RWPE2 (cell line): Measurements from ENCODE around the gene VANGL1.
A peak's percentile ranks its signal among the peaks of the same experiment; 100 is the strongest.

Source experiments
- ATAC-seq: fragments of 200-7000 bp; cut with Tn5 transposase; 3 replicates; pipeline ENCODE4 v1.9.1; 2021; ENCODE audit warnings: low read depth
- DNase-seq: peaks from one replicate; pipeline ENCODE4 v3.0.0-alpha.2; 2020; ENCODE audit warnings: low spot score
- H3K27ac ChIP-seq: fragments of 450-650 bp; 2 replicates; pipeline ENCODE4 v1.5.1; 2017; ENCODE audit warnings: mild to moderate bottlenecking; ENCODE audit not compliant: poor library complexity, severe bottlenecking
- H3K27me3 ChIP-seq: fragments of 250-450 bp; sonication (Bioruptor Pico); 2 replicates; pipeline ENCODE4 v1.5.1; 2021; ENCODE audit warnings: mild to moderate bottlenecking, moderate library complexity; ENCODE audit not compliant: insufficient read depth, poor library complexity, severe bottlenecking
- H3K36me3 ChIP-seq: fragments of 250-450 bp; sonication (Bioruptor Pico); 2 replicates; pipeline ENCODE4 v1.5.1; 2020; ENCODE audit warnings: low read depth, mild to moderate bottlenecking, moderate library complexity
- H3K4me1 ChIP-seq: fragments of 250-450 bp; sonication (Bioruptor Pico); 2 replicates; pipeline ENCODE4 v1.5.1; 2021; ENCODE audit warnings: mild to moderate bottlenecking, moderate library complexity; ENCODE audit not compliant: insufficient read depth, poor library complexity, severe bottlenecking
- H3K4me3 ChIP-seq: fragments of 250-450 bp; sonication (Bioruptor Pico); 2 replicates; pipeline ENCODE4 v1.5.1; 2021; ENCODE audit warnings: mild to moderate bottlenecking, moderate library complexity; ENCODE audit not compliant: severe bottlenecking
- H3K9me3 ChIP-seq: fragments of 250-450 bp; sonication (Bioruptor Pico); 2 replicates; pipeline ENCODE4 v1.5.1; 2021; ENCODE audit warnings: mild to moderate bottlenecking, moderate library complexity; ENCODE audit not compliant: severe bottlenecking
- CTCF ChIP-seq: fragments of 450-650 bp; IDR thresholded peaks from one replicate; pipeline ENCODE4 v1.5.1; 2017; ENCODE audit warnings: mild to moderate bottlenecking, moderate library complexity; ENCODE audit not compliant: poor library complexity, severe bottlenecking

Gene VANGL1

GRCh38 chr1:115654663-115655305 is 13.0 kb downstream of the VANGL1 start:
- ATAC-seq (peak; percentile 71), DNase-seq (no peak)
- Histone ChIP-seq H3K27ac (peak overlapping the region; percentile 70), H3K27me3 (no peaks in the 10 kb centered on the region), H3K9me3 (no peaks in the 10 kb centered on the region), H3K4me3 (no peak overlapping the region), H3K4me1 (peaks cover 16% of the 10 kb centered on the region), H3K36me3 (peaks cover 60% of the 10 kb centered on the region)
- TF ChIP-seq CTCF: no peak

- H3K27ac ChIP-seq: peak overlapping the region; percentile 70
- no peaks in the 10 kb centered on the region for H3K9me3 ChIP-seq
- DNase-seq: no peak
- peaks cover 16% of the 10 kb centered on the region for H3K4me1 ChIP-seq
- TF ChIP-seq CTCF: no peak
- peak; percentile 88 for ATAC-seq
- peaks cover 62% of the 10 kb centered on the region for H3K36me3 ChIP-seq
- H3K27me3 ChIP-seq: no peaks in the 10 kb centered on the region
- no peak overlapping the region for H3K4me3 ChIP-seq
These were observed 13.5 kb downstream of the VANGL1 start for GRCh38 chr1:115655306-115655663.

GRCh38 chr1:115655916-115656315 is 14.1 kb downstream of the VANGL1 start:
- Histone ChIP-seq H3K36me3 (peaks cover 65% of the 10 kb centered on the region), H3K27ac (peak overlapping the region; percentile 70), H3K9me3 (no peaks in the 10 kb centered on the region), H3K4me3 (no peak overlapping the region), H3K4me1 (peaks cover 16% of the 10 kb centered on the region), H3K27me3 (no peaks in the 10 kb centered on the region)
- no peak for TF ChIP-seq CTCF
- DNase-seq (no peak), ATAC-seq (no peak; the same call in 2 of the 3 replicates)

- TF ChIP-seq CTCF: no peak
- Histone ChIP-seq H3K27me3 (no peaks in the 10 kb centered on the region), H3K4me3 (no peak overlapping the region), H3K9me3 (no peaks in the 10 kb centered on the region), H3K36me3 (peaks cover 63% of the 10 kb centered on the region), H3K27ac (no peak overlapping the region), H3K4me1 (peaks cover 16% of the 10 kb centered on the region)
- ATAC-seq (no peak), DNase-seq (no peak)
These were observed 14.8 kb downstream of the VANGL1 start for GRCh38 chr1:115656461-115657077.

GRCh38 chr1:115658646-115659045 is 16.9 kb downstream of the VANGL1 start:
- DNase-seq (no peak), ATAC-seq (no peak)
- Histone ChIP-seq H3K27ac (no peak overlapping the region), H3K4me3 (no peak overlapping the region), H3K36me3 (peaks cover 59% of the 10 kb centered on the region), H3K4me1 (peaks cover 16% of the 10 kb centered on the region), H3K27me3 (no peaks in the 10 kb centered on the region), H3K9me3 (no peaks in the 10 kb centered on the region)
- no peak for TF ChIP-seq CTCF
